Stimulated activated CD4-positive, alpha-beta T cell treated with anti-CD3 and anti-CD28 coated beads, Interleukin-4, amount 100 ng/mL, for 4 hours (primary cell): ENCODE measurements around the gene IER2.

Experiments
- DNase-seq, 2 experiments: peaks; one replicate each; pipeline ENCODE4 v3.0.0-alpha.2; 2020

Gene IER2

GRCh38 chr19:13150187-13150930 is at the start of gene IER2, which contains the start of gene STX10:
Gene IER2 (plus strand): TSS chr19:13150411. CDS start chr19:13153187, 2,776 bp downstream.
Gene STX10 (minus strand): TSS chr19:13150375. CDS start chr19:13150173, 202 bp downstream.
- peak; percentile 89 to 93 for DNase-seq

- DNase-seq, result no peak
Measured at GRCh38 chr19:13100841-13101589, 49.2 kb upstream of the IER2 start.

GRCh38 chr19:13101590-13102415 is 48.4 kb upstream of the IER2 start:
- no peak for DNase-seq

- no peak for DNase-seq
Measured at GRCh38 chr19:13102416-13102665, 47.9 kb upstream of the IER2 start.

- DNase-seq, result peak in 1 of 2 experiments; percentile 31
Measured at GRCh38 chr19:13102666-13103580, 47.3 kb upstream of the IER2 start, which contains the start of gene LYL1. Gene LYL1 (minus strand): TSS chr19:13102858. CDS start chr19:13101171, 1,687 bp downstream.

- DNase-seq, result no peak
Measured at GRCh38 chr19:13103581-13104359, 46.4 kb upstream of the IER2 start.

- DNase-seq, result peak; percentile 53 to 71
Measured at GRCh38 chr19:13104360-13104847, 45.8 kb upstream of the IER2 start.

GRCh38 chr19:13104848-13105711 is 45.1 kb upstream of the IER2 start:
- DNase-seq, result no peak

- no peak for DNase-seq
Measured at GRCh38 chr19:13109361-13110098, 40.7 kb upstream of the IER2 start.

- DNase-seq, result no peak
Measured at GRCh38 chr19:13110099-13110610, 40.1 kb upstream of the IER2 start.

- no peak for DNase-seq
Measured at GRCh38 chr19:13112555-13112954, 37.7 kb upstream of the IER2 start.

GRCh38 chr19:13115936-13116281 is 34.3 kb upstream of the IER2 start:
- no peak for DNase-seq

- peak; percentile 87 to 93 for DNase-seq
Measured at GRCh38 chr19:13116282-13117175, 33.7 kb upstream of the IER2 start, which contains the start of gene TRMT1. Gene TRMT1 (minus strand): TSS chr19:13116740. CDS start chr19:13116399, 341 bp downstream.

GRCh38 chr19:13117176-13117771 is 32.9 kb upstream of the IER2 start:
- no peak for DNase-seq

GRCh38 chr19:13117772-13118423 is 32.3 kb upstream of the IER2 start, which contains the start of gene NACC1:
Gene NACC1 (plus strand): TSS chr19:13118264. CDS start chr19:13135208, 16,944 bp downstream.
- peak; percentile 88 to 91 for DNase-seq

GRCh38 chr19:13118424-13119193 is 31.6 kb upstream of the IER2 start:
- DNase-seq, result peak; percentile 48 to 59
